HG03135 (cell line): ENCODE results near the gene CCDC167.

ENCODE experiments used
- ATAC-seq: cut with Tn5 transposase; IDR thresholded peaks from one replicate; pipeline ENCODE4 v1.9.1; 2021; ENCODE audit warnings: mild to moderate bottlenecking, moderate library complexity; ENCODE audit not compliant: unreplicated experiment

The CCDC167 gene

DNA sequence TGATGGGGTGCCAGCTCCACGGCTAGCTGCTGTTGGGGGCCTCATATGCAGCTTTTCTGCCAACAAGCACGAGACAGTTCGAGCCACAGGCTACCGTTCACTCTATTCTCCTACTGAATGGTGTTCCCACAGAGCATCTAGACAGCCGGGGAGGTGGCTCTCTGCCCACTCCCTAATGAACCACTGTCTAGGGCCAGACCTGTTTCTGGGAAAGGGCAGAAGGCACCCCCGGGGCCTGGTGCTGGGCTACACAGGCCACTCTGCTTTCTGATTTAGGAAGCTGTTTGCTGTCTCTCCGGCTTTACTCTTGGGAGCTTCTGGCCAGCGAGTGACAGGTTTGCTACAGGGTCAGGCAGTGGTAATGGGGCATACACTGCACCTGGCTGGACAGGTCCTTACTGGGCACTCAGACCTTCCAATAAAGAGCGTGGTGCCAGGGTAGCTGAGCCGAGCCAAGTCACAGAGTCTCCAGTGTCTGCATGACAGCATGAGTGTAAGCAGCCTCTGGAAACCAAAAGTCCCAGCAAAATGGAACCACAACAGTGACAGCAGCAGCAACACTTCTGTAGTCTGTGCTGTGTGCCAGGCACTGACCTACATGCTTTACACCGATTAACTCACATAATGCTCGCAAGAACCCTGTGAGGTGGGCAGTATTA, 8.4 kb downstream of the CCDC167 start:
- no peak for ATAC-seq

DNA sequence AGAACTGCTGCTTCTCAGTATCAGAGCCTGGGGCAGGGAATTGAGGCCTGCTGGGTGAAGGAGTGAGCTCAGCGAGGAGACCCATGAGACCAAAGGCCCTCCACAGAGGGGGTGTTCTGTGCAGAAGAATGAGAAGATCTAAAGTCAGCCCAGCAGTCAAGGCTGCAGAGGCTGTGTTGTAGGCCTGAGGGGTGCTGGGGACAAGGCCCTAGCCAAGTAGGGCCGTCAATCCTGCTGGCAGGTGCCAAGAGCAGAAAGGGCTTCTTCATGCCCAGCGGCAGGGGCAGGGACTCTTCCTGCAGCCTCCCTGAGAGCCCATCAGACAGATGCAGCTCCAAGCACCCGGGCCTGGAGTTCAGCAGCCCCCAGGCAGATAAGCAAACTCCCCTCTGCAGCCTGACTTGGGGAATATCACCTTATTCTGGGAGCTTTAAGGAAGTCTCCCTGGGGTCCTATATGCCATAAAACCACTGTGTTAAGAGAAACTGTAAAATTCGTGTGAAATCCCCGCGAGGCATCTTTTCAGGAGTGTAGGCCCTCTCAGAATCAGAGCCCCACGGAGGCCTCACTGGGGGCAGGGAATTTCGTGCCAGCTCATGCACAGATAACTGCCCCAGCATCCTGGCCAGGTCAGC, 9.0 kb downstream of the CCDC167 start:
- ATAC-seq = no peak

DNA sequence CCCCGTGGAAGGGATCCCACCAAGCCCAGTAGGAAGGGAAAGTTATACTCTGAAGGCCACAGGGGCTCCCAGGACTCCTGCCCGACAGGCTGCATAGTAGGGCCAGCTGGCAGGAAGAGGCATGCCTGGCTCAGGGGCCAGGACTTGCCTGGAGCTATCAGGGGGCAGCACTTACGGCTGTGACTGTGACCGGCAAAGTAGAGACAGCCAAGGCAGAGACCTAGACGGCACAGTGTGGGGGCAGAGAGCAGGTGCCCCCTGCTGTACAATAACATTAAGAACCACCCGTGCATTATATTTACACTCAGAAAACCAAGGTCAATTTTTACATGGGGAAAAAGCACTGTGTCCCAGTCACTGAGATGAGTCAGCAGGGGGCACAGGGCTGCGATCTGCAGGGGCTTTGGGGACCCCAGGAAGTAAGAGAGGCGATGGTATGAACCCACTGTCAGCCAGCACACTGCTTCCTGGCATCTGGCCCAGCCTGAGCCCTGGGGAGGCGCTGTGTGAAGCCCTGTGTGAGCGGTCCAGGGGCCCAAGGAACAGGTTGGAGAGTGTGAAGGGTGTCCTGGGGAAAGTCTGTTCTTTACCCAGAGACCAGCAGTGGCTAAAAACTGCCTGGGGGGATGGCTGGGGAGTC, 9.9 kb downstream of the CCDC167 start:
- ATAC-seq = no peak

DNA sequence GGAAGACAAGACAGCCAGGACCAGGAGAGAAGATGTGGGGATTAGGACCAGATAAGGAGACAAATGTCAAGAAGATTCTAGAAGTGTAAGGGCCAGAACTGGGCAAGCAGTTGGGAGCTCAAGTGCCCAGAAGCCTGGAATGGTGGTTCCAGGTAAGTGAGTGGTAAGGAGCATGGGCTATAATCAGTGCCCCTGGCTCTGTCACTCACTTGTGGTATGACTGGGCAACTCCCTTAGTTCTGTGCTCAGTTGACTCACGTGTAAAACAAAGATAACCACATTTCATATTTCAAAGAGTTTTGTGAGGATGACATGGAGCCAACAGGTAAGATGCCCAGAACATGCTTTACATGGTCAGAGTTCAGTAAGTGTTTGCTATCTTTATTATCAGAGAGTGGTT, 11.2 kb downstream of the CCDC167 start:
- ATAC-seq = no peak

DNA sequence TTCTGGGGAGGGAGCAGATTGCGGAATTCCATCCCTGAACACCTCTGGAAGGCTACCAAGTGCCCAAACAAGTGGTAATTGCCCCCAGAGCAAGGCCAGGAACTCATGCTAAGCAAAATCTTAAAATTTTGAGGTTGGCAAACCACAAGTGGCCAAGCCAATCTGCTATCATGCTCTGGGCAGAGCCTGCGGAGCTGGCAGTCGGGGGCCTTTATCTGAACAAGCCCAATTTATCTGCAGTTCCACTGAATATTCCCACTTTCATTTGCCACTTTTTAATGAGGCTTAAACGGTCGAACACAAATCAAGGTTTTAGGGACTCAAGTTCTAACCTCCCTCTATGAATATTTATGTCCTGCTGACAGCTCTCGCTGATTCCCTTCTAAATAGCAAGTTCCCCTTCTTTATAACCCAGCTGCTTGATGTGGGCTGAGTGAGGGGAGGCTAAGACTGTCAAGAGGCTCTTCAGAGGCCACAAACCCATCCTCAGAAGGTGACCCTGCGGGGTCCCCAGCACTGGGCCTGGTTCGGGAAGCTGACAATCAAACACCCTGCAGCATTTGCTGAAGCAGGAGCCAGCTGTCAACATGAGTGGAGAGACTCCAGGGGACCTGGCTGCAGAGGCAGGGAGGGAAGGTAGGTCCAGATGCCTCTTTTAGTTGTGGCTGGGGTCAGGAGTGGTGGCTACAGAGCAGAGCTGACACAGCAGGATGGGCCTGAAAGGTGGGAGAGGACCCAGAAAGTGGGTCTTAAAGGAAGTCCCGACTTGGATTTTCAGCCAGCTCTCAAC, 11.9 kb downstream of the CCDC167 start:
- ATAC-seq = no peak

DNA sequence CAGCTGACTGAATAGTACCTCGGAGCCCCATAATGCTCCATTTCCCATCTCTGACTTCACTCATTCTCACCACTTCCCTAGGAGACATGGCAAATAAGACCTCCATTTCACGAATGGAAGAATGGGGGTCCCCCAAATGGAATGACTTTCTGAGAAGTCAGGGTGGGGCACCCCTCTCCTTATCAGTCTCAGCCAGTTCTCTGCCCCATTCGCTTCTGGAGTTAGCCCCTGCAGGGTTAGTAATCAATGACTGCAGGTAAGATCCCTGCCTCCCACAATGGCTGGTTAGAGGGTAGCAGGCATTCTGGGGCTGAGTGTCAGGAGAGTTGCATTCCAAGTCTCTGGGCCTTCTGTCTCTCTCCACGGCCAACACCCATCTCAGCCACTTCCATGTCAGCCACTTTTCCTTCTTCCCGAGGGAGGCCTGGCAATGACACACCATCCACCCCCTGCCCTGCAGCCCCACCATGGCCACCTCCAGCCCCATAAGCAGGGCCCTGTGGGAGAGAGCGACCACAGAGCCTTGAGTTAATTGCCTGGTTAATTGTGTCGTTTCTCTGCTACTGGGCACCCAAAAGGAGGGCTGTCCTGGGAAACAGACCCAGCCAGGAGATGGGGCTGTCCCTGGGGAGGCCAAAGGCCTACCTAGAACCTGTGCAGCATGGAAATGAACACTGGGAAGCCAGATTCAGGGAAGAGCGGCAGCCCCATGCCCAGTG, 13.4 kb downstream of the CCDC167 start:
- no peak for ATAC-seq

DNA sequence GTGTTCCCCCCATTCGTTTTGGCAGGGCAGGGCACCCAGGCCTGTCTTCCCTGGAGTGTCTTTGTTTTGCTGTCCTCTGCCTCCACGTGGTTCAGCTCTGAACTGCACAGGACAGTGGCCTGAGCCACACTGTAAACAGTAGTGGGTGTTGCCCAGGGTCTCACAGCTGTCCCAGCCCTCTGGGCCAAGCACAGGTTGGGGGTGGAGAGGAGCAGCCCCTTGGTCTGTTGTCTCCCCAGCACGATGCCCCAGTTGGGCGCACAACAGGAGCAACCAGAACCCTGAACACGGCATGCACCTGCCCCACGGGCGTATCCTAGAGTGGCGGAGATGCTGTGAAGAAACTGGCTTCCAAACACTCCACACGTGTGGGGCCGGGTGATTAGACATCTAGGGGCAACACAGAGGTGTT, 14.4 kb downstream of the CCDC167 start:
- no peak for ATAC-seq

DNA sequence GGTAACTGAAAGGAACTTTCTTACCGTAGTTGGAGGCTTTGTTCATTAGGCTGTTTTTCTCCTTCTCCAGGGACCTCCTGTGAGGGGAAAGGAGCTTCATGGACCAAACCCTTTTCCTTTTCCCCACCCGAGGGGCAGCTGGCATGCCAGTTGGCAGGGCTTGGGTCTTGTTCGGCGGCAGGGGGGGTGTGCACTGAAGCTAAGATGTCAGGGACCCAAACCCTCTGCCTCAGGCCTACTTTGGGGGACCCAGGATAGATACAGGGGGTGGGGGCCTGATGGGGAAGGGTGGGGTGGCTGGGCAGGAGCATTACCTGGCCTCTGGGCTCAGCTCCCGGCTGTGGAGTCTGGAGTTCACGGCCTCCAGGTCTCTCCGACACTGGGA, 14.9 kb downstream of the CCDC167 start:
- ATAC-seq = no peak

DNA sequence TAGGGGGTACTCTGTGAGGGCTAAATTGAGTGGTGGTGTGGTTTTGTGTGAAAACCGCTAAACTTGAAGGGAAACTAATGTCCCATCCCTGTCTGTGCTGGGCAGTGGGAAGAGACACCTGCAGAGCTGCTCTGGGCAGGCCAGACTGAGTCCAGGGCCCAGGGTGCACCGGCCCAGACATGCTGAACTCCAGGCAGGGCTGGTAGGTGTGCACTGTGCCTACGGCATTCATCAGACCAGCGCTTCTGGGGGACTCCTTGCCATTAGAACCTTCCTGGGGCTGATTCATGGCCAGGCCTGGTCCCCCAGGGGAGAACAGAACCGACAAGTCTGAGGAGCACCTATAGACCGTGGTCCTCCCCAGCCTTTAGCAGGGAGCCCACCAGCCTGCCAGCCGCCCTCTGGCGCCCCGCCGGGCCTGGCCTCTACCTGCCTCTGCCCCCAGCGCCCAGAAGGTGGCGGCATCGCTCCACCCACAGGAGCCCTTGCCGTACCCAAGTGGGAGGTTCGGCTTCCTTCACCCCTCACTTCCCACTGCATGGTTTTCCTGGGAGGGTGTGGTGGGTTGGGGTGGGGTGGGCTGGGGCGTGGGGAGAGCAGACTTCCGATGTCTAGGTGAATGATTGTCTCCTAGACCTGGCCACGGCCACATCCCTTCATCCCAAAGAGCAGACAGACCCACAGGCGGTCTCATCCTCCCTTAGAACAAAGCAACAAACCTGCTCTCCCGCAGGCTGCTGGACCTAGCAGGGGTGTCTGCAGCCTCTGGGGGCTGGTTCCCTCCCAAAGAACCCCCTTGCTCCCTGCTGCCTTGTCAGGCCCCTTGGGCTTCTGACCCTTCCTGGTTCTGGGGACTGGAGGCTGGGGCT, 15.5 kb downstream of the CCDC167 start:
- no peak for ATAC-seq

DNA sequence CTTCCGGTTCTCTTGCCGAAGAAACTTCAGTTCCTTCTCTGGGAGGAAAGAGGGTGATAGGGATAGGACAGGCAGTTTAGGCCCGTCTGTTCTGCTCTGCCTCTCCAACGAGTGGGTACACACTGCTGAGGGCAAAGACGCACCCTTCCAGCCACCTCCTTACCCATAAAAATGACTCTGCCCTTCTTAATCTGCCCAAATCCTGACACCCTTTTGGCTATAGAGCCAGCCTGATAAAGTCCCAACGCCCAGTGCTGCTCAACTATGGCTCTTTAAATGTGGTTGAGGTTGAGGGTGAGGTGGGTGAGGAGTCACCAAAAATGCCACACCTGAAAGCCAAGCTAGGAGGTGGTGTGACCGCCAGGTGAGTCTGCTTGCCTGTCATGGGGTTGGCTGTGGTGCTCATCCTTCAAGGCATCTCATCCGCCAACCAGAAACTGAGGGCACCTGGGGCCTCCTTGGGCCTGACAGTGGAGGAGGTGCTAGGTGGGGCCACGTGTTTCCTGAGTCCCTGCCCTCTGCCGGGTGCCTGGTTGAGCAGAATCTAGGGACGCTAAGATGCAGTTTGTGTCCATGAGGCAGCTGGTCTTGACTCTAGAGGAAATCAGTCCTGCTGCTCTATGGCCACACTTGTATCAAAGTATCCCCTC, 16.3 kb downstream of the CCDC167 start:
- no peak for ATAC-seq

DNA sequence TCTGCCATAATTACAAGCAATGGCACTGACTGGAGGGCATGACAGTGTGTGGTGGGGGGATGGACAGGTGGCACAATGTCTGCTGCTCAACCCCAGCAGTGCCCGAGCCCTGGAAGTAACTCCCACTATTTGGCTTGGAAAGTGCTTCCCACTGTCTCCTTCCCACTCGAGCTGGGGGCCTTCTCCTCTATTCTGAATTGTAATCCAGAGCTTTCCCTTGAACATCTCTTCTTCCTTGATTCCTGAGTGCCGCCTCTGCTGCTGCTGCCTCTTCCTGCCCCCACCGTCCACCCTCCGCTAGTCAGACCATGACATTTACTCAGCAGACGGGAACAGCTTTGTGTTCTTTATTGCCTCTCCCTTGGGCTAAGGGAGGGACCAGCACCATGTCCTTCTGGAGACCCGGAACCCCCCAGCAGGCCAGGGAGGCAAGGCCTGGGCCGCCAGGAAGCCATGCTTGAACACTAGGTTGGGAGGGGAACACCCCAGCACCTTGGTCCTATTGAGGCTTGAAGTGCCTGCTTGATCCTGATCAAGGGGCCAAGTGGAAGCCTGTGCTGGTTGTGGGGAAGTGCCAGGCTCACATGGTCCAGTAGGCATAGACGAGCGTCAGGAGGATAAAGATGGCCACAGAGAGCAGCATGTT, 17.0 kb downstream of the CCDC167 start:
- no peak for ATAC-seq

DNA sequence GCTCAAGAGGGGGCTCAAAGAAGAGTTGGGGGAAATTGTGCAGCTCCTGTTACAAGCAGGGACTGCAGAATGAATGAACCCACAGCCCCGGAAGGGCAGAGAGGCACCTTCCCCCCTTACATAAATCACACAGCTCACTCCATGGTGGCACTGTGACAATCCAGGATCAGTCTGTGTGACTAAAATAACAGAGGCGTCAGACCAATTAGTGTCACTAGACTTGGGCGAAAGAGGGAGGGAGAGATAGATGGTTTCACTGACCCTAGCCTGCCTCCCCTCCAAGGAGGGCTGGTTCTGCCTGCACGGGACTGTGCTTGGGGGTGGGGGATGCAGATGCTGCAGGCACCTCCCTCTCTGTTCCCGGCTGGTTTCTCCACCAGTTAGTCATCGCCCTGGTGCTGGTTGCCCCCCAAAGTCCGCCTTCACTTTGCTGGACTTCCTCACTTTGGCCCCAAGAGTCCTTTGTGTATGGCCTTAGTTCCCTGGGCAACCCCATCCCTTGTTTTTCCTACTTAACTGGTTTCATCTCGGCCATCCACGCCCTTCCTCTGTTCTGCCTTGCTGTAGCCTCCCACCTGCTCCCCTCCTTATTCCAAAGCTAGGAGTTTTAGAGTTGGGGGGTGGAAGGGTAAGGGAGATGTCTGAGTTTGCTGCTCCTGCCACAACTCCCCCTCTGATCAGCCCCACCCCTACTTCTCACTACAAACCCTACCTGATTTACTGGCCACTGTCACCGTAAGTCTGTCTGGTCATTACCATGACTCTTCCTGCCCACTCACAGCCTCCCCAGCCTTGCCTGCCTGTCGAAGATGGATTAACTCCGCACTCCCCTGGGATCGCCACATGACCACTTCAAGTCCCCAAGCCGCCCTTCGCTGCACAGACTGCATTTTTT, 17.7 kb downstream of the CCDC167 start:
- ATAC-seq = no peak

DNA sequence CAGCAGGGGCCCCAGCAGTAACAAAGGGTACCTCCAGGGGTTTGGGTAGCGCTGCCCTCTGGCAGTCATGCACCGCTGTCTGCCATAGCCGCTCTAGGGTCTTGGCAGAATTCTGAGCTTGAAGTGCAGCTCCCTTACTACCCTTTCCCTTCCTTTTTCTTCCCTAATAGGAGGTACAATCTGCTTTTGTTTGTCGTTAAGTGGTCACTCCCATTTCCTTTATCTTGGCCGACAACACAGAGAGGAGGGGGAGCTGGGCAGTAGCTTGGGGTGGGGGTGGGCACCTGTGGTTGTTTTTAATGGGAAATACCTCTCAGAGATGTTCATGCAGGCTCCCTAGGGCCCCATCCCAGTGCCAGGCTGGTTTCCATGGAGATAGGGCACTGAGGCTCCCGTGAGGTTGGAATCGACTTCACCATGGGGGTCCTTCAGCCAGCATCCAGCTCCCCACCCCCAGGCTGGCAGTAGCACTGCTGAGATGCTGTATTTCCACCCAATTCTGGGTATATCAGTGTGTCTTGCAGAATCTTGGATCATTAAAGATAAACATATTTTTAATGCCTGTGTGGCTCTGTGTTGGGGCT, 18.6 kb downstream of the CCDC167 start:
- ATAC-seq = no peak

DNA sequence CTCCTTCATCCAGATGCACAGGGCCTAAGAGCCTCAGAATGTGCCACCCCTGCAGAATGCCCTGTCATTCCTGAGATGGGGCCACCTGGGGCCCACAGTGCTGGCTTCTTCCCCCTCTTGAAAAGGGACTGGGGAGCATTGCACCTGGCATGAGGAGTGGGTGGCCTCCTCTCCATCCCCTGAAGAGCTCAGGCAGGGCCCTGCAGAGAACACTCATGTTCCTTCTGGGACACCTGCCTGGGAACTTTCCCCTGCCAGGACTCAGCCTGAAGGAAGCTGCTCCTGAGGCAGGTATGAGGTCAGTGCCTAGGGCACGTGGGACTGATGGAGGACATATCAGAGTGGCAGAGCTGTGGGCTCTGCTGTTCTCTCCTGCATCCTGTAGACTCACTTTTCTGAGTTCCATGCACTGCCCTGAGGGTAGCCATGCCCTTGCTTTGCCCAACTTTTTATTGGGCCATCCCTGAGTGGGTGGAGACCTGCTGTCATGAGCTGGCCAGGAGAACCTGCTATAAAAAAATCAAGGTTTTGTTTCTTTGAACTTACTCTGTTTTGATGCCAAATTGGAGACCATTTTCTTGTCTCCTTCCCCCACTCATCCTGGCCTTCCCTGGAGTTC, 19.5 kb downstream of the CCDC167 start:
- no peak for ATAC-seq

DNA sequence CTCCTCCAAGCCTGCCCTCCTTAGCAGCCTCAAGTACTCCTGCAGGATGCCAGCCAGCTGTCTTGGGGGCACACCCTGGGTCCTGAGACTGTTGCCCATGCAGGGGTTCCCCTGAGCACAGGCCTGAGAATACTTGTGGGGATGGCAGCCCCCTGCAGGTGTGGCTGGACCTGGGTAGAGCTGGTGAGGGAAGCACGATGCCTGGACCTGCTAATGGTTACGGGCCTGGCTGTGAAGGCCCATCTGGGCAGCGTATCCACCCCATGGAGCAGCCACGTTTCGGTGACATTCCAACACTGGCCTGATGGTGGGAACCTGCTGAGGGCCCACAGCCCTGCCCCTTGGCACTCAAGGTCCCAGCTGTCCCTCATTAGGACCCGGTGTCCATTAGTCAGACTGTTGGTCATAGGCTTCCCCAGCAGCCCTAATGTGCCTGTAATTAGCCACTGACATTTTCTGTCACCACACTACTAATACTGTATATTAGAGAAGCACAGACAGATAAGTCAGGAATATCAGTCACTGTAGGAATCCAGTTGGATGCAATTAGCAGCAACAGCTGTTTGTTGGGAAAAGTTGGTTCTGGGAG, 20.3 kb downstream of the CCDC167 start:
- ATAC-seq = no peak

DNA sequence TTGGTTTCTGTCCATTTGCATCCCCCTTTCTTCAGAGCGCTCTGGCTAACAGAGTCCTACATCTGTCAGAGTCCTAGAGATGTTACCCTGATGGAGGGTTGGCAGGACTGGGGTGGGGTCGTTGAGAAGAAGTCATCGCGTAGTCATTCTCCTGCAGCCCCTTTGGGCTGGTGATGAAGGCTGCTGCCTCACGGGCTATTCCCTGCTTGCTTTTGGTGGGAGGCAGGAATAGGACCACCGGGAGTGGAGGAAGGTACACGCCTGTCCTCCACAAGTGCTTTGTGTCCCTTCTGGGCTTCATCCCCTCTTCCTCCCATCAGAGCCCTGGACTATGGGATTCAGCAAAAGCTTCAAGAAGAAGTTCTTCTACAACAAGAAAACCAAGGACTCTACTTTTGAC, 20.9 kb downstream of the CCDC167 start:
- no peak for ATAC-seq
